Ascending aorta (tissue), 2 donors: Measurements from ENCODE around the gene HECTD4. TPM values are rescaled to one million over a fixed set of nuclear protein-coding genes. Genes with fewer than 3 reads are reported as not detected.

Experiments
- DNase-seq, 2 donors: peaks; one replicate each; pipeline ENCODE4 v3.0.0-alpha.2; 2019; ENCODE audit warnings: low spot score in 2 of 2
- H3K27ac ChIP-seq, 2 donors: fragments of 200-600 bp; sonication (generic); one replicate each; pipeline ENCODE4 v1.5.1; 2016 to 2017; ENCODE audit warnings: mild to moderate bottlenecking in 1 of 2
- H3K27me3 ChIP-seq: fragments of 200-600 bp; sonication (generic); one replicate; pipeline ENCODE4 v1.5.1; 2017
- H3K36me3 ChIP-seq, 2 donors: fragments of 200-600 bp; sonication (generic); one replicate each; pipeline ENCODE4 v1.5.1; 2016
- H3K4me1 ChIP-seq, 2 donors: fragments of 200-600 bp; sonication (generic); one replicate each; pipeline ENCODE4 v1.5.1; 2016 to 2017; ENCODE audit warnings: mild to moderate bottlenecking in 1 of 2
- H3K4me3 ChIP-seq, 2 donors: fragments of 200-600 bp; sonication (generic); one replicate each; pipeline ENCODE4 v1.5.1; 2016 to 2017; ENCODE audit warnings: mild to moderate bottlenecking in 1 of 2
- H3K9me3 ChIP-seq, 2 donors: fragments of 200-600 bp; sonication (generic); one replicate each; pipeline ENCODE4 v1.5.1; 2016
- CTCF ChIP-seq, 3 experiments: fragments of 200-600 bp in 2 of 3; fragments of 450-650 bp in 1 of 3; sonication (generic) in 2 of 3; IDR thresholded peaks; one replicate each; pipeline ENCODE4 v1.5.1; 2016 to 2019; ENCODE audit warnings: antibody characterized with exemption in 3 of 3, mild to moderate bottlenecking in 1 of 3, moderate library complexity in 1 of 3
- intact Hi-C: fragments of 100-400 bp; cut with DNase I; formaldehyde crosslinking; loops from one replicate; pipeline ENCODE4 v1.15.1; 2023
- total RNA-seq: library from RNA; depleted of rRNA; stranded (reverse); fragments of >200 nt; gene quantifications from one replicate; pipeline ENCODE4 v1.1.0, GENCODE V29; 2016

The HECTD4 gene
- total RNA-seq, 1 donor from 2014 or later: 23.7 TPM

- Histone ChIP-seq H3K36me3 (peaks cover 38 to 53% of the 10 kb centered on the region in 2 donors), H3K4me1 (no peaks in the 10 kb centered on the region), H3K27me3 (no peaks in the 10 kb centered on the region), H3K27ac (no peak overlapping the region), H3K9me3 (no peaks in the 10 kb centered on the region), H3K4me3 (no peak overlapping the region)
- TF ChIP-seq CTCF (IDR thresholded peaks at IDR 0.05): no peak
- no peak for DNase-seq
- intact Hi-C loops: no loop called here
Observed at GRCh38 chr12:112217647-112218046, 164.6 kb downstream of the HECTD4 start.

GRCh38 chr12:112216223-112216622 is 166.0 kb downstream of the HECTD4 start:
- no peak for TF ChIP-seq CTCF (IDR thresholded peaks at IDR 0.05)
- peaks cover 45 to 64% of the 10 kb centered on the region in 2 donors for H3K36me3 ChIP-seq
- no peaks in the 10 kb centered on the region for H3K9me3 ChIP-seq
- H3K27ac ChIP-seq: no peak overlapping the region
- intact Hi-C loops: no loop called here
- H3K4me3 ChIP-seq: no peak overlapping the region
- no peaks in the 10 kb centered on the region for H3K4me1 ChIP-seq
- H3K27me3 ChIP-seq: no peaks in the 10 kb centered on the region
- no peak for DNase-seq

- TF ChIP-seq CTCF (IDR thresholded peaks at IDR 0.05): no peak
- Histone ChIP-seq H3K9me3 (no peaks in the 10 kb centered on the region), H3K27ac (no peak overlapping the region), H3K4me3 (no peak overlapping the region), H3K27me3 (no peaks in the 10 kb centered on the region), H3K36me3 (peaks cover 59 to 81% of the 10 kb centered on the region in 2 donors), H3K4me1 (no peaks in the 10 kb centered on the region)
- intact Hi-C loops: no loop called here
- no peak for DNase-seq
Observed at GRCh38 chr12:112214064-112214463, 168.2 kb downstream of the HECTD4 start.

GRCh38 chr12:112208301-112208910 is 173.8 kb downstream of the HECTD4 start:
- H3K36me3 ChIP-seq: peaks cover 71 to 84% of the 10 kb centered on the region in 2 donors
- DNase-seq: no peak
- H3K27ac ChIP-seq: no peak overlapping the region
- H3K4me1 ChIP-seq: no peaks in the 10 kb centered on the region
- intact Hi-C loops: no loop called here
- H3K27me3 ChIP-seq: no peaks in the 10 kb centered on the region
- H3K9me3 ChIP-seq: no peaks in the 10 kb centered on the region
- TF ChIP-seq CTCF (IDR thresholded peaks at IDR 0.05): no peak
- no peak overlapping the region for H3K4me3 ChIP-seq

- intact Hi-C loops: no loop called here
- TF ChIP-seq CTCF (IDR thresholded peaks at IDR 0.05): no peak
- H3K27me3 ChIP-seq: no peaks in the 10 kb centered on the region
- no peak overlapping the region for H3K4me3 ChIP-seq
- DNase-seq: no peak
- peaks cover 72 to 92% of the 10 kb centered on the region in 2 donors for H3K36me3 ChIP-seq
- no peak overlapping the region for H3K27ac ChIP-seq
- H3K4me1 ChIP-seq: no peaks in the 10 kb centered on the region
- no peaks in the 10 kb centered on the region for H3K9me3 ChIP-seq
Observed at GRCh38 chr12:112207397-112207924, 174.8 kb downstream of the HECTD4 start.
